ENCODE data around the gene CPB1.

GRCh38 chr3:148847351-148847750 is 19.7 kb downstream of the CPB1 start:
- TF ChIP-seq CTCF (IDR thresholded peaks at IDR 0.05; ENCODE audit: low read depth, low read length) (no peak), POLR2A (IDR thresholded peaks at IDR 0.05; ENCODE audit: extremely low read depth, insufficient read length) (no peak), MYC (IDR thresholded peaks at IDR 0.05; ENCODE audit: low read depth, low read length) (no peak), MAX (IDR thresholded peaks at IDR 0.05; ENCODE audit: low read depth, low read length) (no peak)
